Choroid plexus epithelial cell (primary cell): ENCODE results near the gene ARHGAP26.

Source experiments
- DNase-seq: peaks from one replicate; pipeline ENCODE4 v3.0.0-alpha.2; 2010; ENCODE audit warnings: low read depth
- H3K4me3 ChIP-seq: 2 replicates; pipeline ENCODE4 v1.5.1; 2011; ENCODE audit warnings: low read depth, mild to moderate bottlenecking, control low read depth, low read length, moderate library complexity
- TF ChIP-seq, protein P1 (sequence below): conservative IDR thresholded peaks from 2 replicates; pipeline ENCODE4 v1.5.1; 2011; ENCODE audit warnings: low read depth, mild to moderate bottlenecking, control low read depth, inconsistent platforms, low read length, moderate library complexity

ARHGAP26 gene

DNA sequence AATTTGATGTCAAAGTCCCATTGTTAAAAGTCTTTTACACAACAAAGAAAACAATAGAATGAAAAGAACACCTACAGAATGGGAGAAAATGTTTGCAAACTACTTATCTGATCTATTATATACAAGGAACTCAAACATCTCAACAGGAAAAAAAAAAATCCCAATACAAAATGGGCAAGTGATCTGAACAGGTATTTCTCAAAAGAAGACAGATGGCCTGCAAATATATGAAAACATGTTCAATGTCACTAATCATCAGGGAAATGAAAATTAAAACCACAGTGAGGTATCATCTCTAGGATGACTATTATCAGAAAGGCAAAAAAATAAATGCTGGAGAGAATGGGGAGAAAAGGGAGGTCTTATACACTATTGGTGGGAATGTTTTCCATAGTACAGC is 301.8 kb downstream of the ARHGAP26 start:
- DNase-seq: no peak
- no peak overlapping the region for H3K4me3 ChIP-seq
- TF ChIP-seq, protein P1, sequence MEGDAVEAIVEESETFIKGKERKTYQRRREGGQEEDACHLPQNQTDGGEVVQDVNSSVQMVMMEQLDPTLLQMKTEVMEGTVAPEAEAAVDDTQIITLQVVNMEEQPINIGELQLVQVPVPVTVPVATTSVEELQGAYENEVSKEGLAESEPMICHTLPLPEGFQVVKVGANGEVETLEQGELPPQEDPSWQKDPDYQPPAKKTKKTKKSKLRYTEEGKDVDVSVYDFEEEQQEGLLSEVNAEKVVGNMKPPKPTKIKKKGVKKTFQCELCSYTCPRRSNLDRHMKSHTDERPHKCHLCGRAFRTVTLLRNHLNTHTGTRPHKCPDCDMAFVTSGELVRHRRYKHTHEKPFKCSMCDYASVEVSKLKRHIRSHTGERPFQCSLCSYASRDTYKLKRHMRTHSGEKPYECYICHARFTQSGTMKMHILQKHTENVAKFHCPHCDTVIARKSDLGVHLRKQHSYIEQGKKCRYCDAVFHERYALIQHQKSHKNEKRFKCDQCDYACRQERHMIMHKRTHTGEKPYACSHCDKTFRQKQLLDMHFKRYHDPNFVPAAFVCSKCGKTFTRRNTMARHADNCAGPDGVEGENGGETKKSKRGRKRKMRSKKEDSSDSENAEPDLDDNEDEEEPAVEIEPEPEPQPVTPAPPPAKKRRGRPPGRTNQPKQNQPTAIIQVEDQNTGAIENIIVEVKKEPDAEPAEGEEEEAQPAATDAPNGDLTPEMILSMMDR: no peak

DNA sequence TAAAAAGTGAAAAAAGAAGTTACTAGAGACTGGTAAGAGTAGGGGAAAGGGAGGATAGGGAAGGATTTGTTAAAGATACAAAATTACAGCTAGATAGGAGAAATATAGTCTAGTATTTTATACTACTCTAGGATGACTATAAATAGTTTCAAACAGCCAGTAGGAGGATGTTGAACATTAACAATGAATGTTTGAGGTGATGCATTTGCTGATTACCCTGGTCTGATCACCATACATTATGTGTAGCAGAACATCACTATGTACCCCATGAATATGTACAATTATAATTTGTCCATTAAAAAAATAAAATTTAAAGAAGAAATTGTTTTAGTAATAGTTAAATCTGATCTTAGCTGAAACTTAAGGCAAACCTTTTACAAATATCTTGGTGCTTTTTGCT is 302.6 kb downstream of the ARHGAP26 start:
- TF ChIP-seq, protein P1: no peak
- no peak for DNase-seq
- no peak overlapping the region for H3K4me3 ChIP-seq

DNA sequence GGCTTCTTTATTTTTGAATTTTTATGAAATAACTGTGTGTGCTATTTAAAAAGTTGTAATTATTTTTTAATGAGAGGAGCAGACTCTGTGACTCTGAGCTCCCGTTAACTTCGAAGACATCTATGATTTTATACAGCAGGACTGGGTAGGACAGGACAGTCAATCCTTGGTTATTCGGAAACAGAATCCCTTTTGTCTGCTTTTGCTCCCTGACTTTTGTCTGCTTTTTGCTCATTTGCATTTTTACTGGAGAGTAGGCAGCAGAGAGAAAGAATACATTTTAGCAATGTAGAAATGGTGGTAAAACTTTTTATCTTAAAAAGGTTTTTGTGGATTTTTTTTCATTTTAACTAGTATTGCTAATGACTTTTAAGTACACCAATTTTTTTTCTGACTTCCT is 303.6 kb downstream of the ARHGAP26 start:
- no peak for DNase-seq
- no peak overlapping the region for H3K4me3 ChIP-seq
- TF ChIP-seq, protein P1: no peak

DNA sequence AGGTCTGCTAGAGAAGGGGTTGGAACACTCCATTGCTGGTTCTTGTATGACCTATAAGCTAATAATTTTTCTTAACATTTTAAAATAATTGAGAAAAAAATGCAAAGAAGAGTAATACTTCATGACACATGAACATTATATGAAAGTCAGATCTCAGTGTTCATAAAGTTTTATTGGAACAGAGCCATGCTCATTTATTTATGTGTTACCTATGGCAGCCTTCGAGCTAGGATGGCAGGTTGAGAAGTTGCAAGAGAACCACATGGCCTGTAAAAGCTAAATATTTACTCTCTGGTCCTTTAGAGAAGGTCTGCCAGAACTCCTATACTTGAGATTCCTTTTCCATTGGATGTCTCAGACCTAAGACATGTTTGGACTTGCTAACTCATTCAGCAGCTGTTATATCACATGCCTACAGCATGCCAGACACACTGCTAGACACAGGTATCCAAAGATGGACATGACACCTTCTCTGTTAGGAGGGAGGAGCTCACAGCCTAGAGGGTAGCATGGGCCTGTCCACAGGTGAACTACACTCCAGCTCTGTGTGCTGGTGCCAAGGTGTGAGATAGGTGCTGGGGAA is 304.3 kb downstream of the ARHGAP26 start:
- DNase-seq: no peak
- no peak overlapping the region for H3K4me3 ChIP-seq
- TF ChIP-seq, protein P1: no peak

DNA sequence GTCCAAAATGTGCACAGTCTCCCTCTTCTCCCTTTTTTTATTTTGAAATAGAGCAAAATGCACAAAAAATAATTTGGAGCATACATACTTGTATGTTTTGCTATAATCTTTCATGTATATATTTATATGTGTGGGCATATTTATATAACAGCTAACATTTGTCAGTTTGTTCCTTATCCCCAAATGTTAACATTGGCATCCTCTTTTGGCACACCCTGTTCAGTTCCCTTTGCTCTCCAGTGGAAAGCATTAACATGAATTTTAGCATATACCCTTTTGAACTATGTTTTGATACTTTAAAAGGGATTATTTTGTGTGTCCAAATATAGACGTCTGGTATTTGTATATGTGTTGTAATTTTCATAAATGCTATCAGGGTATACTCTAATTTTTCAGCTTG is 306.2 kb downstream of the ARHGAP26 start:
- TF ChIP-seq, protein P1: no peak
- no peak for DNase-seq
- H3K4me3 ChIP-seq: no peak overlapping the region

DNA sequence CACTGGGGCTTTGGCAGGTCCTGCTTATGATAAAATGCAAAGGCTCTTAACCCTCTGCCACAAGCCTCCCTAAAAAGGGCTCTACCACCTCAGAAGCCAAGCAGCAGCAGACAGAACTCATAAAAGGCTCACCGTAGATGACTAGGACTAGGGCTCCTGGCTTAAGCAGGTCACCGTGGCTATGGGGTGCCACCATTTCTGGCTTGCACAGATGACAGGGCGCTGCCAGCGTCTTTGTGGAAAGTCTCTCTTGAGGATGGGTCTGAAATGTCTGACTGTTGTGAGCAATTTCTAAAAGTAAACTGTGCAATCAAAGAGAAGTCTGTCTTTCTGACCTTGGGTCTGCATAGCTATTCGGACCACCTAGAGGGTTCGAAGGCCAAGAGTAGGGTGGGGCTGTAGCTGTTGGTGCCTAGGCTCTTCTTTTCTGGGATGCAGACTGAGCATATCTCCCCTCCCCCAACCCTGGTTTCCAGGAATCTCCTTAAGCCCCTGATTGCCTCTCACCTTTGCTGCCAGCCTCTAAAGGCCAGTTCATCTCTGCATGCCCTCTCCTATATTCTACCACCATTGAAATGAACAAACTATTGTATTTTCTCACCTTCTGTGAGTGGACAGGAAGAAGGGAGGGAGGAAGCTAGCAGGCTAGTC is 307.4 kb downstream of the ARHGAP26 start:
- TF ChIP-seq, protein P1: no peak
- no peak for DNase-seq
- no peak overlapping the region for H3K4me3 ChIP-seq

DNA sequence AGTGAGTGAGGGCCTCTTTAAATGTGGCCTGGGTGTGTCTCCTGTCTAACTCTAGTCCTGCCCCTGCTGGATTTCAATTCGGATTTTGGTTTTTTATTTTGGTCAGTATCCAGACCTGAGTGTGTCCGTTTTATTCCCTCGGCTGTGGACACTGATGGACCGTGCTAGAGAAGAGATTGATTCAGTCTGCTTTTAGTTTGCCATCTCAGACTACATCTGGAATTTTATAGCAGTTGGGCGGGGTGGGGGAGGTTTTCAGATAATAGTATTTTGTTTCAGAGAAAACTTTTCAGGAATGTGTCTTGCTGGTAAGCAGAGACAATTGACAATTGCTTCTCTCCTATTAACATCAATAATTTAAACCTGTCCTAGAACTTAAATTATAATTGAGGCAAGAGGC is 308.1 kb downstream of the ARHGAP26 start:
- no peak for DNase-seq
- no peak overlapping the region for H3K4me3 ChIP-seq
- TF ChIP-seq, protein P1: no peak
